HG03196 (cell line): ENCODE data around the gene GIGYF2.
"Not testable (repeated sequence)": the region's sequence is repeated elsewhere in the genome, so short reads cannot be mapped to it uniquely, and the experiment has no call there.

Source experiments
- ATAC-seq: cut with Tn5 transposase; IDR thresholded peaks from one replicate; pipeline ENCODE4 v1.9.1; 2021; ENCODE audit not compliant: unreplicated experiment

GIGYF2 gene, protein sequence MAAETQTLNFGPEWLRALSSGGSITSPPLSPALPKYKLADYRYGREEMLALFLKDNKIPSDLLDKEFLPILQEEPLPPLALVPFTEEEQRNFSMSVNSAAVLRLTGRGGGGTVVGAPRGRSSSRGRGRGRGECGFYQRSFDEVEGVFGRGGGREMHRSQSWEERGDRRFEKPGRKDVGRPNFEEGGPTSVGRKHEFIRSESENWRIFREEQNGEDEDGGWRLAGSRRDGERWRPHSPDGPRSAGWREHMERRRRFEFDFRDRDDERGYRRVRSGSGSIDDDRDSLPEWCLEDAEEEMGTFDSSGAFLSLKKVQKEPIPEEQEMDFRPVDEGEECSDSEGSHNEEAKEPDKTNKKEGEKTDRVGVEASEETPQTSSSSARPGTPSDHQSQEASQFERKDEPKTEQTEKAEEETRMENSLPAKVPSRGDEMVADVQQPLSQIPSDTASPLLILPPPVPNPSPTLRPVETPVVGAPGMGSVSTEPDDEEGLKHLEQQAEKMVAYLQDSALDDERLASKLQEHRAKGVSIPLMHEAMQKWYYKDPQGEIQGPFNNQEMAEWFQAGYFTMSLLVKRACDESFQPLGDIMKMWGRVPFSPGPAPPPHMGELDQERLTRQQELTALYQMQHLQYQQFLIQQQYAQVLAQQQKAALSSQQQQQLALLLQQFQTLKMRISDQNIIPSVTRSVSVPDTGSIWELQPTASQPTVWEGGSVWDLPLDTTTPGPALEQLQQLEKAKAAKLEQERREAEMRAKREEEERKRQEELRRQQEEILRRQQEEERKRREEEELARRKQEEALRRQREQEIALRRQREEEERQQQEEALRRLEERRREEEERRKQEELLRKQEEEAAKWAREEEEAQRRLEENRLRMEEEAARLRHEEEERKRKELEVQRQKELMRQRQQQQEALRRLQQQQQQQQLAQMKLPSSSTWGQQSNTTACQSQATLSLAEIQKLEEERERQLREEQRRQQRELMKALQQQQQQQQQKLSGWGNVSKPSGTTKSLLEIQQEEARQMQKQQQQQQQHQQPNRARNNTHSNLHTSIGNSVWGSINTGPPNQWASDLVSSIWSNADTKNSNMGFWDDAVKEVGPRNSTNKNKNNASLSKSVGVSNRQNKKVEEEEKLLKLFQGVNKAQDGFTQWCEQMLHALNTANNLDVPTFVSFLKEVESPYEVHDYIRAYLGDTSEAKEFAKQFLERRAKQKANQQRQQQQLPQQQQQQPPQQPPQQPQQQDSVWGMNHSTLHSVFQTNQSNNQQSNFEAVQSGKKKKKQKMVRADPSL (N-terminal part only)

DNA sequence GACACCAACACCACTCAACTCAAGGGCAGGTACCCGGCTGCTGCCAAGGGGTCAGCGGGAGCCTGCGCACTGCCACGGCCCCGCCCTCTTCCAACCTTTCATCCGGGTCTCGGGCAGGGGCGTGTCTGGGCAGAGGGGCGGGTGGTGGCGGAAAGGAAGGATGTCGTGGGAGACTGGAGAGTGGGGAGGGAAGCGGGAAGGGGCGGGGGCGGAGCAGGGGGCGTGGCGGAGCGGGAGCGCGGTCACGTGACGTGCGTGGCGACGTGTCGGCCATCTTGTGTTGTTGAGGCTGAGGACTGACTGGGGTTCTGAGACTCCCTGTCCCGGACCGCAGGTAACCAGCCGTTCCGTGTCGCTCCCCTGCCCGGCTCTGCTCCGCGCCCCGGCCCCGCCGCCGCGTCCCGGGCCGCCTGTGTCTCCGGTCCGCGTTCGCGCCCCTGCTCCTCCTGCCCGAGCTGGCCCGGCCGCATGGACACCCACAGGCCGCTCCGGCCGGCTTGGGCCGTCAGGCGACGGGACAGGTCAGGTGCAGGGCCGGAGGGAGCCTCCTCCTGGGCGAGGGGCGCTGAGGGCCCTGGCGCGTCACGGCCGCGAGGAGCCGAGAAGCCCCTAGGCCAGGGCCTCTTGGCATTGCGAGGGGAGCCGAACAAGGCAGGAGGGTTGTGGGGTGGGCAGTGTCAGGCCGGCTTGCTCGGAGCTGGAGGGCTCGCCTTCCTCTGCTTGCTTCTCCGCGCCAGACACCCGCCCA, at the start of gene GIGYF2:
TSS of gene GIGYF2 (plus strand) at position 273 of the 748 bp plus-strand sequence. CDS start 37,867 bp downstream, outside the sequence.
- ATAC-seq: peak; percentile 83

- no peak for ATAC-seq
Observed at GRCh38 chr2:232649033-232649432, 48.1 kb upstream of the GIGYF2 start.

DNA sequence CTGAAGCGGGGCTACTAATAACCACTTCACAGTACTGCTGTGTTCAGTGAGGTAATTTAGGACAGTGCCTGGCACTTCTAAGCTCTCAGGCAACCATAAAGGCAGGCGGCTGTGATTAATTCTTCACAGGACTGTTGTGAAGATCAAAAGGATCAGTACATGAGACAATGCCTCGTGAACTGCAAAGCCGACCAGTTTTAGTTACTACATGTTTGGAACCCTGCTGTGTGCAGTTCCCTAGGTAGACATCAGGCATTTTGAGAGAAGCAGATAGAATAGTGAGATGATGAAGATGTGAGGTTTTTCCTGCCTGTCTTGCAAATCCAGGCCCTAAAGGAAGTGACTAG, 44.7 kb upstream of the GIGYF2 start:
- no peak for ATAC-seq

- no peak for ATAC-seq
Observed at GRCh38 chr2:232653441-232653840, 43.7 kb upstream of the GIGYF2 start.

DNA sequence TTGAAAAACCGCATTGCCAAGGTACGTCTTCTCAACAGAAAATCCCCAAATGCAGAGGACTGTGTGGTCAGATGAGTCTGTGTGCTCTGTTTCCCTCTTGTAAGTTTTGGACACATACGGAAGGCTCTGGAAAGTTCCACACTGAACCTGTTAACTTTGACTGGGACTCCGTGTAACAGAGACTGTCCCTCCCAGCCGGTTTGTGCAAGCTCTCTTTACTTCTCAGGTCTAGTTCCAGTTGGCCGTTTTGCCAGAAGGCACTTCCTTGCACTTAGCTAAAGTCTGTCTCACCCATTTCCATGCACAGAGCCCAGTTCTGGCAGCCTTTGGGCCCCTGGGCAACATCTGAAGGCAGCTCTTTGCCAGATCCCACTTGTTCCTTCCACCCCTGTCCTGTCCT, 41.7 kb upstream of the GIGYF2 start:
- no peak for ATAC-seq

GRCh38 chr2:232658217-232658785, 38.8 kb upstream of the GIGYF2 start:
- ATAC-seq: no peak

DNA sequence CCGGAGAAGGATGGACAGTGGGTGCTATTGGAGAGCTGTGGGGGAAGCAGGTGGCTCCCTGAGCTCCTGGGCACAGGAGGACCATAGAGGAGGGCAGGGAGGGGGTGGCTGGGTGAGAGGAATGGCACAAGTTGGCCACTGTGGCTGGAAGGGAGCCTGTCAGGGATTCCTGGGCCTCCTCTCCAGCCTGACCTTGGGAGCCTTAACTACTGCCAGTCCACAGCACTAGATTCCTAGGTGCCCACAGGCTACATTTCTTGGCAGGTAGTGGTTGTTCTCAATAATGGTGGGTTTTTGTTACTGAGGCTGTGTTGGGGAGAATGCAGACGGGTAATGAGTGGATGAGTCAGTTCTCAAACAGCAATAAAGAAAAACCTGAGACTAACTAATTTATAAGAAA, 37.8 kb upstream of the GIGYF2 start:
- no peak for ATAC-seq

DNA sequence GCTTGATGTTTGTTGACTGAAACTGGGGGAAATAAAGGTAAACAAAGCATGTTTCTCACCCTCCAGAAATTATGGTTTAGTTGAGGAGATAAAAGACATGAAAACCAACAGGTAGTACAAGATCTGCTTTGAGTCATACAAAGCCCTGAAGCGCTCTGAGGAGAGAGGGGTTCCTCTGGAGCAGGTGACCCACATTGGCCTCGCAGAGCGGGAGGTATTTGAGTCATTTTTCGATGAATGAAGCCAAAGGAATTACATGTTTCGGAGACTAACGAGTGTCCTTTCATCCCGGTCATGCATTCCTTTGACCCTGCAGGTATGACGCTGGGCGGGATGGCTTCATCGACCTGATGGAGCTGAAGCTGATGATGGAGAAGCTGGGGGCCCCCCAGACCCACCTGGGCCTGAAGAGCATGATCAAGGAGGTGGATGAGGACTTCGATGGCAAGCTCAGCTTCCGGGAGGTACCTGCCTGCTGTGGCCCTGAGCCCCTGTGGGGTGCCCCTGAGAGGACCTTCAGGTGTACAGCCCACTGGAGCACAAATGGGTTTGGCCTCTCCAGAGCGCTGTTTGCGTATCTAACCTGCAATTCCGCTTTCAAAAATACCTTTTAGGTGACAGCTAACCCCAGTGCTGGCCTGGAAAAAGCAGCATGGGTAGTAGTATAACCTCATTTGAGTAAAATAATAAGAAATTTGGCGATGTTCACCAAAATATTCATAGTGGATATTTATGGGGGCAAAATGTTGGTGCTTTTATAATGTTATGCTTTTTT, 34.5 kb upstream of the GIGYF2 start:
- ATAC-seq: no peak

DNA sequence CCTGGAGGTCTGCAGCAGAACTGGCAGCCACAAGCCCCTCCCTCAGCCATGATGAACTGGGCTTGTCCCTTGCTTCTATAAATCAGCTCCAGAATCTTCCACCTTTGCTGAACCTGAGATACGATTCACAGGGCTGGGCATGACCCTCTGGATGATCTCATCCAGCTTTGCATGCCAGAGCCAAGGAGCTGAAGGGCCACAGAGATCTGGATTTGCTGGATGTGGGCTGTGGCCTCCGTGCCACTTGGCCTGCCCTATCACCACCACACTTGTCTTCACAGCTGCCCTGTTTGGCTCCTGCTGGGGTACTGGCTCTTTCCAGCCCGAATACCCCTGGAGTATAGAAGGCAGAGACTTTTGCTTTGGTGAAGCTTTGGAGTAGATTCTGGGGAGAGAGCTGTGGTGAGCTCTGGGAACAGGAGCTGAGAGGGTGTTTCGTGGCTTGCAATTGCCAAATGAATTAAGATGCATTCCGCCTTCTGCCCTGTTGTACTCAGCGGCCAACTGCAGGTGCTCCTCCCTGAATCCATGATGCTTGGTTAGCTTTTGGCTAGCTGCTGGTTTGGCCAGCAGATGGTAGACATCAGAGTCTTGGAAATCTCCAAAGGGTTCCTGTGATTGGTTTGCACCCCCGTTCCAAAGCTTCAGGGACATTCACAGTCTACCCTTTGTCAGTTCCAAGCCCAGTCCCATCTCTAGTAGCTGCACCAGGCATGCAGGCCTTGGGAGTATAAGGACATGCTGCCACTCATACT, 30.9 kb upstream of the GIGYF2 start:
- no peak for ATAC-seq

DNA sequence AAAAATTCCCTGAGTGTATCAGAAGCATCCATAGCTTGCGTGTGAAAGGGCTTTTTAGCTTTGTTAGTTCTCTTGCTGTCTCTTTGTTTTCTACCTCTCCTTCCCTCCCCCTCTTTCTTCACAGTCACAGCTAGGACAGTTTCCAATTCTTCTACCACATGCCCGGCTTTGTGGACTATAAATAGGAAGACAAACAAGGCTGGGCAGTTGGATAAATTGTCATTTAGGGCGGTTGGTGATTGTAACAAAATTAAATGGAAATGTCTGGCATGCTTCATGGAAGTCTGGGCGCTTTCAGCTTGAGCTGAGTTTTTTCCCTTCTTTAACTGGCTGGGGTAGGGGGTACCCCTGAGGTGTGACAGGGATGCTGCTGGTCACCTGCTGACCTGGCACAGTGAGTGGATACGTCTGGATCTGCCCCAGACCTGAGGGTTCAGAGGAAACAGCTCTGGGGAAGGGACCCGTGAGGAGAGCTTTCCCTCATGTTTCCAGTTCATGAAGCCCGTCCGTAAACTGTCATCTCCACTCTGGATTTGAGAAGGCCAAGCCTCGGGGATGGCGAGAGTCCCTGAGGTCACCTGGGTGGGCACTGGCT, 29.0 kb upstream of the GIGYF2 start:
- no peak for ATAC-seq

- no peak for ATAC-seq
Observed at GRCh38 chr2:232668805-232669444, 28.2 kb upstream of the GIGYF2 start.

GRCh38 chr2:232672588-232672987, 24.5 kb upstream of the GIGYF2 start:
- ATAC-seq: no peak

- ATAC-seq: no peak
Observed at GRCh38 chr2:232674491-232674890, 22.6 kb upstream of the GIGYF2 start.

DNA sequence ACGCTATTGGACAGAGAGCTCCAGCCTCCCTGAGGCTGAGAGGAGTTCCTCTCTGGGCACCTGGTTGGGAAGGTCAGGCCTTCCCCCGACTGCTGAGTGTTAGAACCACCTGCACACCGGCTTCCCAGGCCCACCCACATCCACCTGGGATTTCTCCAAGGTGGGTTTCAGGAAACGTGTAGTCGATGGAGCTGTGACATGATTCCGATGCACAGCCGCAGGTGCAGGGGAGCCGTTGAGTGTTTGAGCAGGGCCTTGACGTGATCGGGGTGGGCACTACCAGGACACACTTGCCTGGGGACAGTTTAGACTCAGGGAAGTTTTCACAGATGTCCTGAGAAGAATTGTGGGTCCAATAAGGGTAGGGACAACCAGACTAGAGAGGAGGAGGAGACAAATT, 21.8 kb upstream of the GIGYF2 start:
- ATAC-seq: no peak

DNA sequence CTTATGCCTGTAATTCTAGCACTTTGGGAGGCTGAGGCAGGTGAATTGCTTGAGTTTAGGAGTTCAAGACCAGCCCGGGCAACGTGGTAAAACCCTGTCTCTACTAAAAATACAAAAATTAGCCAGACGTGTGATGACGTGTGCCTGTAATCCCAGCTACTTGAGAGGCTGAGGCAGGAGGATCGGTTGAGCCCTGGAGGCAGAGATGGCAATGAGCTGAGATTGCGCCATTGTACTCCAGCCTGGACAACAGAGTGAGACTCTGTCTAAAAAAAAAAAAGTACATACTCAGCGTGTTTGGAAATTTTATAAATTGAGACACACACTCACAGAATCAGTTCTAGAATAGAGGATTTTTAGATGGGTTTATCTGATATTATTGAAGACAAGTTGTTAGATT, 17.1 kb upstream of the GIGYF2 start:
- ATAC-seq: no peak

DNA sequence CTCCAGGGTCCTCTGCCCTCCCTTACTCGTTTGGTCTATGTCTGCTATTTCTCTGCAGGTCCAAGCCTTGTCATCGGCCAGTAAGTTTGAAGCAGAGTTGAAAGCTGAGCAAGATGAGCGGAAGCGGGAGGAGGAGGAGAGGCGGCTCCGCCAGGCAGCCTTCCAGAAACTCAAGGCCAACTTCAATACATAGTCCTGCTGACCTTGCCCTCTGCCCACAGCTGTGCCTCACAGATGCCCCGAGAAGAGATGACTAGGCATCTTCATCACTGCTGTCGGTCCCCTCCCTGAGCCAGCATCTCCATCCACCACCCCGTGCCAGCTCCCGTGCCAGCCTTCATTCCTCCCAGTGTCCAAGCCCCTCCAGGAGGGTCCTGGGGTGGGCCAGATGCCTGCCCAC, 15.6 kb upstream of the GIGYF2 start:
- ATAC-seq: no peak

GRCh38 chr2:232683368-232683767, 13.8 kb upstream of the GIGYF2 start:
- ATAC-seq: no peak

GRCh38 chr2:232685391-232685790, 11.7 kb upstream of the GIGYF2 start:
- not testable (repeated sequence) for ATAC-seq
